H9 (cell line): Measurements from ENCODE around the gene FHIT. TPM values are rescaled to one million over a fixed set of nuclear protein-coding genes. Genes with fewer than 3 reads are reported as not detected.

ENCODE experiments used
- DNase-seq: peaks from one replicate; pipeline ENCODE4 v3.0.0-alpha.2; 2017
- H2AFZ ChIP-seq: one replicate; pipeline ENCODE4 v1.6.1; 2013; ENCODE audit warnings: mild to moderate bottlenecking, low read length, control low read depth, moderate library complexity
- H2AK5ac ChIP-seq: 2 replicates; pipeline ENCODE4 v1.6.1; 2013; ENCODE audit warnings: low read length, control low read depth, mixed read lengths; ENCODE audit not compliant: insufficient read length
- H2BK120ac ChIP-seq: one replicate; pipeline ENCODE4 v1.6.1; 2013; ENCODE audit warnings: low read depth, mild to moderate bottlenecking, low read length, control low read depth, inconsistent platforms; ENCODE audit not compliant: poor library complexity, severe bottlenecking
- H2BK12ac ChIP-seq: 2 replicates; pipeline ENCODE4 v1.6.1; 2013; ENCODE audit warnings: low read length, control low read depth, mixed read lengths, low read depth; ENCODE audit not compliant: insufficient read length
- H2BK15ac ChIP-seq: 2 replicates; pipeline ENCODE4 v1.6.1; 2013; ENCODE audit warnings: low read depth, low read length, control low read depth
- H2BK20ac ChIP-seq: one replicate; pipeline ENCODE4 v1.6.1; 2013; ENCODE audit warnings: low read depth, mild to moderate bottlenecking, low read length, control low read depth, inconsistent platforms; ENCODE audit not compliant: poor library complexity, severe bottlenecking
- H2BK5ac ChIP-seq: 2 replicates; pipeline ENCODE4 v1.6.1; 2013; ENCODE audit warnings: low read length, control low read depth, mixed read lengths; ENCODE audit not compliant: insufficient read length
- H3K14ac ChIP-seq: 2 replicates; pipeline ENCODE4 v1.6.1; 2013; ENCODE audit warnings: low read length, control low read depth; ENCODE audit not compliant: insufficient read depth
- H3K18ac ChIP-seq: 2 replicates; pipeline ENCODE4 v1.6.1; 2013; ENCODE audit warnings: low read depth, mild to moderate bottlenecking, mixed read lengths, low read length, control low read depth; ENCODE audit not compliant: insufficient read length
- H3K23ac ChIP-seq: 2 replicates; pipeline ENCODE4 v1.6.1; 2013; ENCODE audit warnings: low read length, control low read depth, mixed read lengths, low read depth; ENCODE audit not compliant: insufficient read length
- H3K23me2 ChIP-seq: 2 replicates; pipeline ENCODE4 v1.6.1; 2013; ENCODE audit warnings: low read depth, mild to moderate bottlenecking, mixed read lengths, low read length, control low read depth; ENCODE audit not compliant: insufficient read length, poor library complexity, severe bottlenecking
- H3K27ac ChIP-seq: 2 replicates; pipeline ENCODE4 v1.5.1; 2013; ENCODE audit warnings: low read length, control low read depth, mixed read lengths, low read depth; ENCODE audit not compliant: insufficient read length
- H3K27me3 ChIP-seq: 2 replicates; pipeline ENCODE4 v1.6.1; 2013; ENCODE audit warnings: low read length, control low read depth, inconsistent platforms; ENCODE audit not compliant: insufficient read depth
- H3K4ac ChIP-seq: 2 replicates; pipeline ENCODE4 v1.6.1; 2013; ENCODE audit warnings: low read depth, mild to moderate bottlenecking, control low read depth, inconsistent platforms, low read length, moderate library complexity
- H3K4me1 ChIP-seq: 2 replicates; pipeline ENCODE4 v1.6.1; 2013; ENCODE audit warnings: low read length, control low read depth, inconsistent platforms; ENCODE audit not compliant: insufficient read depth
- H3K4me2 ChIP-seq: 2 replicates; pipeline ENCODE4 v1.6.1; 2013; ENCODE audit warnings: low read length, control low read depth, mixed read lengths; ENCODE audit not compliant: insufficient read length, insufficient read depth
- H3K56ac ChIP-seq: 2 replicates; pipeline ENCODE4 v1.6.1; 2013; ENCODE audit warnings: low read depth, mild to moderate bottlenecking, mixed read lengths, low read length, control low read depth; ENCODE audit not compliant: insufficient read length
- H3K79me1 ChIP-seq: 2 replicates; pipeline ENCODE4 v1.6.1; 2013; ENCODE audit warnings: low read depth, mild to moderate bottlenecking, moderate library complexity, low read length, control low read depth, inconsistent platforms; ENCODE audit not compliant: insufficient read depth, poor library complexity, severe bottlenecking
- H3K79me2 ChIP-seq: 2 replicates; pipeline ENCODE4 v1.6.1; 2013; ENCODE audit warnings: low read length, control low read depth, inconsistent platforms; ENCODE audit not compliant: insufficient read depth
- H3K9ac ChIP-seq: 2 replicates; pipeline ENCODE4 v1.6.1; 2013; ENCODE audit warnings: low read length, control low read depth, mixed read lengths; ENCODE audit not compliant: insufficient read length; ENCODE audit errors: extremely low read depth
- H3K9me3 ChIP-seq: one replicate; pipeline ENCODE4 v1.6.1; 2013; ENCODE audit warnings: low read depth, low read length, inconsistent platforms; ENCODE audit not compliant: control insufficient read depth
- H3T11ph ChIP-seq: one replicate; pipeline ENCODE4 v1.6.1; 2013; ENCODE audit warnings: mild to moderate bottlenecking, low read length, control low read depth, inconsistent platforms
- H4K20me1 ChIP-seq: one replicate; pipeline ENCODE4 v1.6.1; 2013; ENCODE audit not compliant: control insufficient read depth, insufficient read length, insufficient read depth
- H4K5ac ChIP-seq: 2 replicates; pipeline ENCODE4 v1.6.1; 2013; ENCODE audit warnings: low read depth, mild to moderate bottlenecking, mixed read lengths, low read length, control low read depth; ENCODE audit not compliant: insufficient read length
- H4K8ac ChIP-seq: replicated peaks from 2 replicates; pipeline ENCODE4 v1.6.1; 2013; ENCODE audit warnings: low read length, control low read depth, mixed read lengths, low read depth; ENCODE audit not compliant: insufficient read length
- H4K91ac ChIP-seq: 2 replicates; pipeline ENCODE4 v1.6.1; 2013; ENCODE audit warnings: low read depth, mild to moderate bottlenecking, moderate library complexity, mixed read lengths, low read length, control low read depth; ENCODE audit not compliant: insufficient read length
- H3K27ac Mint-ChIP-seq, 3 experiments: 2 replicates in 2 of 3; 3 replicates in 1 of 3; pipeline ENCODE4 v1.8.0; 2020 to 2021; ENCODE audit warnings: mixed read lengths in 3 of 3, mild to moderate bottlenecking in 1 of 3, moderate library complexity in 1 of 3
- H3K27me3 Mint-ChIP-seq: 2 replicates; pipeline ENCODE4 v1.8.0; 2021; ENCODE audit warnings: low read depth, mild to moderate bottlenecking, moderate library complexity, mixed read lengths
- H3K36me3 Mint-ChIP-seq, 3 experiments: 2 replicates in 2 of 3; 3 replicates in 1 of 3; pipeline ENCODE4 v1.8.0; 2020 to 2021; ENCODE audit warnings: low read depth in 3 of 3, mixed read lengths in 3 of 3; ENCODE audit not compliant: insufficient read depth in 1 of 3
- H3K4me1 Mint-ChIP-seq, 2 experiments: 2 replicates each; pipeline ENCODE4 v1.8.0; 2020; ENCODE audit warnings: mixed read lengths in 2 of 2
- H3K4me3 Mint-ChIP-seq, 2 experiments: 2 replicates in 1 of 2; 3 replicates in 1 of 2; pipeline ENCODE4 v1.8.0; 2020 to 2021; ENCODE audit warnings: mild to moderate bottlenecking in 2 of 2, mixed read lengths in 2 of 2, moderate library complexity in 1 of 2
- H3K9me3 Mint-ChIP-seq, 2 experiments: 2 replicates in 1 of 2; 3 replicates in 1 of 2; pipeline ENCODE4 v1.8.0; 2020; ENCODE audit warnings: mild to moderate bottlenecking in 2 of 2, mixed read lengths in 2 of 2, moderate library complexity in 1 of 2
- WGBS: extraction: QIAGEN DNeasy Blood & Tissue Kit; methylation state at CpG from one replicate; pipeline ENCODE4 v1.1.7; 2013; ENCODE audit warnings: missing lambda C conversion rate, low lambda C conversion rate, mixed read lengths; ENCODE audit not compliant: insufficient read length; ENCODE audit errors: extremely low coverage; 5-methylcytosine and 5-hydroxymethylcytosine counted together
- total RNA-seq: library from RNA; stranded (reverse); gene quantifications from 2 replicates; pipeline ENCODE4 v1.2.1, GENCODE V29; 2021
- TF ChIP-seq, protein P1 (sequence below): fragments of 200-600 bp; sonication (generic); conservative IDR thresholded peaks from 3 replicates; pipeline ENCODE4 v1.8.0; 2021; ENCODE audit warnings: antibody characterized with exemption, mild to moderate bottlenecking

FHIT gene
- total RNA-seq, 1 experiment from 2014 or later = 3.0 TPM

GRCh38 chr3:59979542-59979941, 1271.7 kb downstream of the FHIT start:
- Mint-ChIP-seq H3K4me3 (no peak overlapping the region), H3K27me3 (no peaks in the 10 kb centered on the region), H3K4me1 (no peaks in the 10 kb centered on the region), H3K27ac (no peak overlapping the region), H3K36me3 (no peaks in the 10 kb centered on the region), H3K9me3 (no peaks in the 10 kb centered on the region)
- no peak overlapping the region for H2BK15ac ChIP-seq
- H3K79me2 ChIP-seq = no peaks in the 10 kb centered on the region
- no peak overlapping the region for H3K4me2 ChIP-seq
- no peak overlapping the region for H4K5ac ChIP-seq
- no peak overlapping the region for H2AK5ac ChIP-seq
- H2BK12ac ChIP-seq = no peak overlapping the region
- no peaks in the 10 kb centered on the region for H3K27me3 ChIP-seq
- no peaks in the 10 kb centered on the region for H3K23me2 ChIP-seq
- no peaks in the 10 kb centered on the region for H4K20me1 ChIP-seq
- no peak overlapping the region for H3K9ac ChIP-seq
- no peak for DNase-seq
- no peak overlapping the region for H3T11ph ChIP-seq
- no peak overlapping the region for H2BK120ac ChIP-seq
- no peak overlapping the region for H2BK20ac ChIP-seq
- no CpG with 5 or more reads among the region's 6 CpGs for WGBS
- H3K18ac ChIP-seq = no peak overlapping the region
- H2AFZ ChIP-seq = no peak overlapping the region
- no peak overlapping the region for H4K91ac ChIP-seq
- H3K4ac ChIP-seq = no peak overlapping the region
- no peaks in the 10 kb centered on the region for H3K79me1 ChIP-seq
- H3K4me1 ChIP-seq = no peaks in the 10 kb centered on the region
- H3K9me3 ChIP-seq = no peaks in the 10 kb centered on the region
- H2BK5ac ChIP-seq = no peak overlapping the region
- no peak overlapping the region for H3K23ac ChIP-seq
- TF ChIP-seq, protein P1, sequence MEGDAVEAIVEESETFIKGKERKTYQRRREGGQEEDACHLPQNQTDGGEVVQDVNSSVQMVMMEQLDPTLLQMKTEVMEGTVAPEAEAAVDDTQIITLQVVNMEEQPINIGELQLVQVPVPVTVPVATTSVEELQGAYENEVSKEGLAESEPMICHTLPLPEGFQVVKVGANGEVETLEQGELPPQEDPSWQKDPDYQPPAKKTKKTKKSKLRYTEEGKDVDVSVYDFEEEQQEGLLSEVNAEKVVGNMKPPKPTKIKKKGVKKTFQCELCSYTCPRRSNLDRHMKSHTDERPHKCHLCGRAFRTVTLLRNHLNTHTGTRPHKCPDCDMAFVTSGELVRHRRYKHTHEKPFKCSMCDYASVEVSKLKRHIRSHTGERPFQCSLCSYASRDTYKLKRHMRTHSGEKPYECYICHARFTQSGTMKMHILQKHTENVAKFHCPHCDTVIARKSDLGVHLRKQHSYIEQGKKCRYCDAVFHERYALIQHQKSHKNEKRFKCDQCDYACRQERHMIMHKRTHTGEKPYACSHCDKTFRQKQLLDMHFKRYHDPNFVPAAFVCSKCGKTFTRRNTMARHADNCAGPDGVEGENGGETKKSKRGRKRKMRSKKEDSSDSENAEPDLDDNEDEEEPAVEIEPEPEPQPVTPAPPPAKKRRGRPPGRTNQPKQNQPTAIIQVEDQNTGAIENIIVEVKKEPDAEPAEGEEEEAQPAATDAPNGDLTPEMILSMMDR = no peak
- no peak overlapping the region for H4K8ac ChIP-seq
- H3K56ac ChIP-seq = no peak overlapping the region
- no peak overlapping the region for H3K27ac ChIP-seq
- no peak overlapping the region for H3K14ac ChIP-seq
